CD4-positive, alpha-beta T cell treated with Interferon gamma for 1 hour (primary cell): ENCODE data around the gene PRKCI.
"Not testable (repeated sequence)": the region's sequence is repeated elsewhere in the genome, so short reads cannot be mapped to it uniquely, and the experiment has no call there.

ENCODE experiments used
- DNase-seq: peaks from one replicate; pipeline ENCODE4 v3.0.0-alpha.2; 2020

PRKCI gene

DNA sequence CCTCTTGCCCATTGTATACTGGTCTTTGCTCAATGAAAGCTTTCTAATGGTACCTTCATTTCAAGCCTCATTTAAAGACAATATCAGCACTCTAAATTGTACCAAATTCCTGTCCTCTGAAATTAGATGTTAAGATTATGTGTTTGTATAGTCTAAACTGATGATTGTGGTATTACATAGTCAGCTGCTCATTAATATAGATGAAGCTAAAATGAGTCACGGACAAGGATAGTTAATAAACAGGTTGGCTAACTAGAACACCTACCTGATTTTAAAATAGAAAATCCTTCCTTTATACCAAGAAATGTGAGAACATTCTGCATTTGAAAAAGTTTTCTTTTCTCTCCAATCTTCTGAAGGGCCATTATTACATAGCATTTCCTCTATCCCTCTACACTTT, 2.9 kb downstream of the PRKCI start:
- no peak for DNase-seq

GRCh38 chr3:170226426-170226960, 4.3 kb downstream of the PRKCI start:
- no peak for DNase-seq

DNA sequence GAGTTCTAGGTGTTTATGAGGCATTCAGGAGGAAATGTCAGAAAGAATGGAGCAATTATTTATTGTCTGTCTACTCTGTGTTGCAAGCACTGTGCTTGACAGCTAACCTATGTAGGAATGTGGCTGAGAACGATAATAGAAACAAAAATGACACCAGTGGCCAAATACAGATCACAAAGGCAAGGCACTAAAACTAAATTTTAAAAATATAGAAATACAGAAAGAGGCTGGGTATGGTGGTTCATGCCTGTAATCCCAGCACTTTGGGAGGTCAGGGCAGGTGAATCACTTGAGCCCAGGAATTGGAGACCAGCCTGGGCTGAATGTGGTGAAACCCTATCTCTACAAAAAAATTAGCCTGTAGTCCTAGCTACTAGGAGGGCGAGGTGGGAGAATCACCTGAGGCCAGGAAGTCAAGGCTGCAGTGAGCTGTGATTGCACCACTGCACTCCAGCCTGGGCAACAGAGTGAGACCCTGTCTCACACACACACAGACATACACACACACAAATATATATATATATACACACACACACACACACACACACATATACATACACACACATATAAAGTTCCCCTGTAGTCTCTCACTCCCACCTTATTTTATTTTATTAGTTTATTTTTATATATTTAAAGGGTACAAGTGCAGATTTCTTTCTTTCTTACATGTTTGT, 6.0 kb downstream of the PRKCI start:
- DNase-seq, result no peak

DNA sequence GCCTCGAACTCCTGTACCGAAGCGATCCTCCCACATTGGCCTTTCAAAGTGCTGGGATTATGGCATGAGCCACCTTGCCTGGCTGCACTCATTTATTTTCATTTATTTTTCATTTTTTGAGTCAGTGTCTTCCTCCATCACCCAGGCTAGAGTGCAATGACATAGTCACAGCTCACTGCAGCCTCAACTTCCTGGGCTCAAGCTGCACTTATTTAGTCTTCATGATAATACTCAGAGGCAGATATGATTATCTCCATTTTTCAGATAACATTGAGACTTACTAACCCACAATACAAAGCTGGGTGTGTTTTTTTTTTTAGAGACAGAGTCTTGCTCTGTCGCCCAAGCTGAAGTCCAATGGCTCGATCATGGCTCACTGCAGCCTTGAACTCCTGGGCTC, 10.0 kb downstream of the PRKCI start:
- DNase-seq, result no peak

DNA sequence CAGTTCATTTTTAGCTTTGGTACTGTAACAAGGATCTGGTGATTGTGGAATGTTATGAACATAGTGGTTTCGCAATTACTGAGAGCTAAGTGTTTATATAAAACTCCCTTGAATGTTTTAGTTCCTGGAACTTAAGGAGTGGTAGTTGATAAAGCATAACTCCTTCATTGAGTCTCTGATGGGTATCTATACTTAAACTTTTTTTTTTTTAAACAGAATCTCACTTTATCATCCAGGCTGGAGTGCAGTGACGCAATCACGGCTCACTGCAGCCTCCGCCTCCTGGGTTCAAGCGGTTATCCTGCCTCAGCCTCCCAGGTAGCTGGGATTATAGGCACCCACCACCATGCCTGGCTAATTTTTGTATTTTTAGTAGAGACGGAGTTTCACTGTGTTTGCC, 11.3 kb downstream of the PRKCI start:
- no peak for DNase-seq

- DNase-seq, result no peak
Measured at GRCh38 chr3:170240142-170240541, 17.9 kb downstream of the PRKCI start.

DNA sequence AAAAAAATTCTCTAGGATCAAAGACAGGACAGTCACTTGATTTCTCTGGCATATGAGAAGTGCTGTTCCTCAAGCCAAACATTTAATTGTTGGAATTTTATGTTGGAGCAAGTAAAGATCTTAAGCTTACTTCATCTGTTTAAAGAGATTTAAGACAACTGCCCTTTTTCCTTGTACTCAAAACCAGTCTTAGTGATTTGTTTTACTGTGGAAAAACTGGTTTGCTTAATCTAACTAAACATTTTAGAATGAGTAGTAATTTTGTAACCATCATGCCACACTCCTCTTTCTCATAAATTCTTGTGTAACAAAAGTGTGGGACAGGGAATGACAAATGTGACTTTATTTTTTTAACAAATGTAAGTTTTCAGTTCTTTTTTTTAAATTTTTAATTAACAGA, 18.4 kb downstream of the PRKCI start:
- DNase-seq, result no peak

DNA sequence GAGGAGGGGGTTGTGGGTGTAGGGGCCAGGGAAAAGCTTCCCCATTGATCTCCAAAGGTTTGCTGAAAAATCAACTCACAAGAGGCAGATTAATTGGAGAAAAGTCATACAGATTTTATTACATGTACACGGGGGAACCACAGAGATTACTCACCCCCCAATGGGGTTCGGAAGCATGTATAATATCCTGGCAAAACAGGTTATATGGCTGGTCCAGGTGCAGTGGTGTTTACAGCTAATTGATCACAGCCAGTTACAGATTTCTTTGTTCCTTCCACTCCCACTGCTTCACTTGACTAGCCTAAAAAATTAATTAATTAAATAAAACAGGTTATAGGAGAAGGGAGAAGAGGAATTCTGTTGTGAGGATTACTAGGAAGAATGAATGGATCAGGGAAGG, 22.4 kb downstream of the PRKCI start:
- no peak for DNase-seq

- DNase-seq, result no peak
Measured at GRCh38 chr3:170247875-170248274, 25.7 kb downstream of the PRKCI start.

DNA sequence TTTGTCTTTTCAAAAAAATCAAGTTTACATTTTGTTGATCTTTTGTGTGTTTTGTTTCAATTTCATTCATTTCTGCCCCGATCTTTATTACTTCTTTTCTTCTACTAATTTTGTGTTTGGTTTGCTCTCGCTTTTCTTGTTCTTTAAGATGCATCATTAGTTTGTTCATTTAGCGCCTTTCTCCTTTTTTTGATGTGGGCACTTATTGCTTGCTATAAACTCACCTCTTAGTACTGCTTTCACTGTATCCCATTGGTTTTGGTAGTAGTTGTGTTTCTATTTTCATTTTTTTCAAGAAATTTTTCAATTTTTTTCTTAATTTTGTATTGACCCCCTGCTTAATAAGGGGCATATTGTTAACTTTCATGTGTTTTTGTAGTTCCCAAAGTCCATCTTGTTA, 34.4 kb downstream of the PRKCI start:
- no peak for DNase-seq

DNA sequence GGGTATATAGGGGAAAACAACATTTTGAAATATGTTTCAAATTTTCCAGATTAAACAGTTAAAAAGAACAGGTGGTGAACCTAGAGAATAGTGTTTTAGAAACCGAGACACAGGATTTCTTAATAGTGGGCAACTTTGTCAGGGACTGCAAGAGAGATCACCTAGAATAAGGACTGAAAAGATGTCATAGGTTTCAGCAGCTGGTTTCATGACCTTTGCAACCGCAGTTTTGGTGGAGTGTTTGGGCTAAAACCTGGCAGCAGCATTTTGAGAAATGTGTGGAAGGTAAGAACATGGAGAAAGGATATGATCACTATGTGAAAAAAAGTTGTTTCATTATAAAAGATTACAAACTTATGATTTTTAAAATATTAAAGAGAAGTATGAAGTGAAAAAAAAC, 34.9 kb downstream of the PRKCI start:
- no peak for DNase-seq

DNA sequence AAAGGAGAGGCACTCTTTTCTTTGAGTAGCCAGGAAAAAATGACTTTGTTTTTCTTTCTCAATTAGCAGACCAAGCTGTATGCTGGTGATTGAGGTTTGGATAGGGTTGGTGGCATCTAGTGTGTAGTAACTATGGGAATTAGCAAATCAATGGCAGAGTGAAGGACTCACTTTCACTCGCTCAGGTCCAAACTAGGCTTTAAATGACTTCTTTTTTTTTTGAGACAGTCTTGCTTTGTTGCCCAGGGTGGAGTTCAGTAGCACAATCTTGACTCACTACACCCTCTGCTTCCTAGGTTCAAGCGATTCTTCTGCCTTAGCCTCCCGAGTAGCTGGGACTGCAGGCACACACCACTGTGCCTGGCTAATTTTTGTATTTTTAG, 35.9 kb downstream of the PRKCI start:
- no peak for DNase-seq

DNA sequence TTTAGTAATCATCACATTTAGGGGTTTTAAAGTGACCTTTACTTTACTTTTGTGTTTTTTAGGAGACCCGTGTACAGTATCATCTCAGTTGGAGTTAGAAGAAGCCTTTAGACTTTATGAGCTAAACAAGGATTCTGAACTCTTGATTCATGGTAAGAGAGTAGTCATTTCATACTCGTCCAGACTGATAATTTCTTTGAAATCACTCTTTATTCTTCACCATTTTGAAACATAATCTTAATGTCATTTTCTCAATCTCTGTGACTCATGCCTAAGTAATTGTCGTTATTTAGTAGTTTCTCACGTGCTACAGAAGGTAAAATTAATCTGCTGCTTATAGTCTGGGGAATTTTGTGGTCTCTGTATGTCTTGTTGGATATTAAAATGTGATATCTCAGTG, 37.7 kb downstream of the PRKCI start:
- DNase-seq, result no peak

GRCh38 chr3:170267793-170268192, 45.6 kb downstream of the PRKCI start:
- no peak for DNase-seq

DNA sequence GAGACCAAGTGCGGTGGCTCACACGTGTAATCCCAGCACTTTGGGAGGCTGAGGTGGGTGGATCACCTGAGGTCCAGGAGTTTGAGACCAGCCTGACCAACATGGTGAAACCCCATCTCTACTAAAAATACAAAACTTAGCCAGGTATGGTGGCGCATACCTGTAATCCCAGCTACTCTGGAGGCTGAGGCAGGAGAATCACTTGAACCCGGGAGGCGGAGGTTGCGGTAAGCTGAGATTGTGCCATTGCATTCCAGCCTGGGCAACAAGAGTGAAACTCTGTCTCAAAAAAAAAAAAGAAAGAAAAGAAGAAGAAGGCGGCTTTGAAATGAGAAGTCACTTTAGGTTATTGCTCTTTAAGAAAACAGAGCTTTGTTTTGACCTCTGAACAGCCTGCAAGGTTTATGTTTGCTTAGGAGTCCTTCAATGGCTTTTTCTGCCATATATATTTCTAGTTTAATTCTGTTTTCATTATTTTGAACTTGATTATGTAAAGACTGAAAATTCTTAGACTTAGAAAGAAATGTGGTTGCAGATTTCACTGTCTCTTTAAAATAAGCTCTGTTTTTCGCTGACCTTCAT, 47.5 kb downstream of the PRKCI start:
- DNase-seq, result not testable (repeated sequence)

- no peak for DNase-seq
Measured at GRCh38 chr3:170270282-170270881, 48.2 kb downstream of the PRKCI start.

- no peak for DNase-seq
Measured at GRCh38 chr3:170274641-170275040, 52.4 kb downstream of the PRKCI start.

GRCh38 chr3:170275832-170276231, 53.6 kb downstream of the PRKCI start:
- DNase-seq, result no peak

- not testable (repeated sequence) for DNase-seq
Measured at GRCh38 chr3:170277311-170277710, 55.1 kb downstream of the PRKCI start.

DNA sequence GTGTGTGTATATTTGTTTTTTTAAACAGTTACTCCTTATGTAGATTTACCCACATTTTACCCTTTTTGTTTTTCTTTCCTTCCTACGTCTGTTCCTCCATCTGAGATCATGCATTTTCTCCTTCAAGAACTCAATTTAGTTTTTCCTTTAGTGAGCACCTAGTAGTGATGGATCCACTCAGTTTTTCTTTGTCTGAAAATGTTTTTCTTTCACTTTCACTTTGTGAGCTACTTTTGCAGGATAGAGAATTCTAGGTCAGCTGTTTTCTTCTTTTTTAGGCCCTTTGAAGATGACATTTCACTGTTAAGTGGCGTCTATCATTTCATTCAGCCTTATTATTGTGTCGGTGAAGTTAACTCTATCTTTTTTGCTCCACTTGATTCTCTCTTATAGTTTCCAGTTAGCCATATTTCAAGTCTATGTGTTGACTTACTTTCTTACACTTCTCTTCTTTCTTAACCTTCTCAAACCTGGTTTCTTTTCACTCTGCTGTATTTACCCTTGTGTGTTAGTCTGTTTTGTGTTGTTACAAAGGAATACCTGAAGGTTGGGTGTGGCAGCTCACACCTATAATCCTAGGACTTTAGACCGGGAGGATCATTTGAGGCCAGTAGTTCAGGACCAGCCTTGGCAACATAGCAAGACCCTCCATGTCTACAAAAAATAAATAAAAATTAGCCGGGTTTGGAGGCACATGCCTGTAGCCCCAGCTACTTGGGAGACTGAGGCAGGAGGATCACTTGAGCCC, 55.8 kb downstream of the PRKCI start:
- DNase-seq, result no peak

- DNase-seq, result no peak
Measured at GRCh38 chr3:170278627-170279026, 56.4 kb downstream of the PRKCI start.

- DNase-seq, result no peak
Measured at GRCh38 chr3:170290194-170290593, 68.0 kb downstream of the PRKCI start.

DNA sequence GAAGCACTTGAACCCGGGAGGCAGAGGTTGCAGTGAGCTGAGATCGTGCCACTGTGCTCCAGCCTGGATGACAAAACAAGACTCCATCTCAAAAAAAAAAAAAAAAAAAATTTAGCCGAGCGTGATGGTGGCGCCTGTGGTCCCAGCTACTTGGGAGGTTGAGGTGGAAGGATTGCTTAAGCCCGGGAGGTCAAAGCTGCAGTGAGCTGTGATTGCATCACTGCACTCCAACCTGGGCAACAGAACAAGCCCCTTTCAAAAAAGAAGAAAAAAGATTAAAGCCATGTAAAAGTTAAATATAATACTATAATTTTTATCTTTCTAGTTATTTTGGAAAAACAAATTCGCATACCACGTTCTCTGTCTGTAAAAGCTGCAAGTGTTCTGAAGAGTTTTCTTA, 73.4 kb downstream of the PRKCI start:
- no peak for DNase-seq

GRCh38 chr3:170296703-170297102, 74.5 kb downstream of the PRKCI start:
- no peak for DNase-seq
